H1 (cell line): ENCODE results near the gene CHEK2. TPM values are rescaled to one million over a fixed set of nuclear protein-coding genes. Genes with fewer than 3 reads are reported as not detected.
A peak's percentile ranks its signal among the peaks of the same experiment; 100 is the strongest.

Source experiments
- ASH2L ChIP-seq: fragments of 200-600, 300-600 bp; sonication (generic); IDR thresholded peaks from one replicate; pipeline ENCODE4 v1.7.1; 2017; ENCODE audit warnings: low read length
- ATF2 ChIP-seq: IDR thresholded peaks from 2 replicates; pipeline ENCODE4 v1.6.1; 2012; ENCODE audit warnings: low read length, inconsistent platforms
- CHD1 ChIP-seq: IDR thresholded peaks from 2 replicates; pipeline ENCODE4 v1.6.1; 2012; ENCODE audit warnings: low read depth, low read length, improper control_type of control experiment
- CTBP2 ChIP-seq: IDR thresholded peaks from 2 replicates; pipeline ENCODE4 v1.7.0; 2011; ENCODE audit warnings: borderline replicate concordance, mild to moderate bottlenecking, moderate library complexity, mixed read lengths, low read length; ENCODE audit not compliant: insufficient read depth, insufficient read length
- CTCF ChIP-seq, 3 experiments: IDR thresholded peaks; 1 replicate in 2 of 3; 2 replicates in 1 of 3; pipeline versions ENCODE4 v1.5.1 to v1.6.1; 2011; ENCODE audit warnings: low read length in 3 of 3, mild to moderate bottlenecking in 3 of 3, inconsistent platforms in 2 of 3, low read depth in 1 of 3, moderate library complexity in 1 of 3; ENCODE audit not compliant: insufficient read depth in 1 of 3; ENCODE audit errors: control extremely low read depth in 1 of 3
- FOSL1 ChIP-seq: IDR thresholded peaks from 2 replicates; pipeline ENCODE4 v1.6.1; 2011; ENCODE audit warnings: mild to moderate bottlenecking, low read depth, low read length, moderate library complexity; ENCODE audit not compliant: insufficient read depth
- GABPA ChIP-seq: IDR thresholded peaks from 2 replicates; pipeline ENCODE4 v1.6.1; 2011; ENCODE audit warnings: mild to moderate bottlenecking, low read length, moderate library complexity, borderline replicate concordance; ENCODE audit not compliant: insufficient read depth
- HDAC2 ChIP-seq, 2 experiments: fragments of 300-600 bp in 1 of 2; sonication (generic) in 1 of 2; IDR thresholded peaks; 2 replicates each; pipeline ENCODE4 v1.6.1; 2011 to 2012; ENCODE audit warnings: low read depth in 2 of 2, low read length in 2 of 2, mild to moderate bottlenecking in 2 of 2, moderate library complexity in 2 of 2, borderline replicate concordance in 1 of 2, inconsistent platforms in 1 of 2
- HDAC6 ChIP-seq: IDR thresholded peaks from one replicate; pipeline ENCODE4 v1.7.1; 2012; ENCODE audit warnings: low read depth, mild to moderate bottlenecking, inconsistent platforms, low read length, moderate library complexity
- NANOG ChIP-seq: IDR thresholded peaks from 2 replicates; pipeline ENCODE4 v1.6.1; 2011; ENCODE audit warnings: low read length, low read depth, mild to moderate bottlenecking, inconsistent platforms; ENCODE audit not compliant: insufficient read depth, poor library complexity, severe bottlenecking
- POLR2AphosphoS5 ChIP-seq: IDR thresholded peaks from 2 replicates; pipeline ENCODE4 v1.6.1; 2011; ENCODE audit warnings: low read depth, low read length
- RBBP5 ChIP-seq: IDR thresholded peaks from 2 replicates; pipeline ENCODE4 v1.7.1; 2012; ENCODE audit warnings: low read depth, mild to moderate bottlenecking, inconsistent platforms, low read length, moderate library complexity, borderline replicate concordance
- RFX5 ChIP-seq: IDR thresholded peaks from 2 replicates; pipeline ENCODE4 v1.6.1; 2011; ENCODE audit warnings: low read depth, low read length, improper control_type of control experiment, borderline replicate concordance
- SIRT6 ChIP-seq: IDR thresholded peaks from one replicate; pipeline ENCODE4 v1.7.1; 2012; ENCODE audit warnings: low read length, inconsistent platforms
- SP1 ChIP-seq: IDR thresholded peaks from 2 replicates; pipeline ENCODE4 v1.6.1; 2011; ENCODE audit warnings: low read depth, low read length
- SP4 ChIP-seq: IDR thresholded peaks from 2 replicates; pipeline ENCODE4 v1.6.1; 2012; ENCODE audit warnings: low read length, inconsistent platforms
- SUZ12 ChIP-seq: fragments of 200-600 bp; sonication (generic); IDR thresholded peaks from 2 replicates; pipeline ENCODE4 v1.6.1; 2012; ENCODE audit warnings: mild to moderate bottlenecking, inconsistent platforms, low read length, moderate library complexity, mixed read lengths
- TAF7 ChIP-seq: optimal IDR thresholded peaks from 2 replicates; pipeline ENCODE3; 2011; ENCODE audit warnings: low read depth, mild to moderate bottlenecking, inconsistent platforms, low read length, moderate library complexity, borderline replicate concordance
- TCF12 ChIP-seq: IDR thresholded peaks from 2 replicates; pipeline ENCODE4 v1.6.1; 2011; ENCODE audit warnings: low read depth, mild to moderate bottlenecking, low read length
- polyA plus RNA-seq, 7 experiments: library from polyadenylated mRNA; depleted of rRNA in 3 of 7; stranded (reverse) in 5 of 7; unstranded in 2 of 7; fragments of >200 nt in 5 of 7; fragments of 200-250 nt in 2 of 7; gene quantifications; 1 replicate in 5 of 7; 2 replicates in 1 of 7; 4 replicates in 1 of 7; pipeline versions ENCODE4 v1.2.1 to v1.2.3, GENCODE V29; 2011 to 2013; ENCODE audit warnings: missing spikeins in 2 of 7, mixed read lengths in 2 of 7
- total RNA-seq: library from RNA; stranded (reverse); fragmentation: NEBNext Ultra II Directional; extraction: Animal tissue kit (Norgen Biotek cat#: 25700); gene quantifications from 2 replicates; pipeline ENCODE4 v1.2.1, GENCODE V29; 2021

CHEK2 gene
- total and polyA plus RNA-seq, 2 of the 8 experiments (the other 6 are each of a cell fraction or from before 2014, with no cell fraction given) = 74.9 to 89.5 TPM

- TF ChIP-seq TAF7 (peak; percentile 58), SIRT6 (no peak), TCF12 (no peak), CHD1 (no peak), FOSL1 (no peak), RFX5 (no peak), RBBP5 (peak; percentile 95), CTCF (IDR thresholded peaks at IDR 0.05; ENCODE audit: control extremely low read depth in 1 of 3, insufficient read depth in 1 of 3, low read depth in 1 of 3, low read length in 3 of 3) (peak in 2 of 3 experiments; percentile 8 to 43; a peak in 1 of 4 replicates), HDAC2 (IDR thresholded peaks at IDR 0.05; ENCODE audit: borderline replicate concordance in 1 of 2, low read depth in 2 of 2, low read length in 2 of 2) (0 out of 4 replicates have a peak, but pooled peaks of 1 of the 2 experiments have one; percentile 52), POLR2AphosphoS5 (peak; percentile 77), SUZ12 (no peak), SP4 (no peak), SP1 (no peak), ASH2L (peak; percentile 74), HDAC6 (no peak), NANOG (no peak), CTBP2 (no peak), ATF2 (0 out of 2 replicates have a peak, but pooled peaks have one; percentile 27), GABPA (no peak)
Observed at GRCh38 chr22:28772633-28773460, 31.2 kb upstream of the CHEK2 start, which contains the start of gene CCDC117 (continued).
